Transverse colon (tissue), 4 donors: Measurements from ENCODE around the gene CNTN4. TPM values are rescaled to one million over a fixed set of nuclear protein-coding genes. Genes with fewer than 3 reads are reported as not detected.
"Not testable (repeated sequence)": the region's sequence is repeated elsewhere in the genome, so short reads cannot be mapped to it uniquely, and the experiment has no call there.

Source experiments
- DNase-seq: peaks from one replicate; pipeline ENCODE4 v3.0.0-alpha.2; 2019
- H3K27ac ChIP-seq, 4 donors: fragments of 200-600 bp; sonication (generic); 2 replicates each; pipeline ENCODE4 v1.5.1; 2016 to 2018; ENCODE audit warnings: inconsistent platforms in 4 of 4
- H3K27me3 ChIP-seq: fragments of 200-600 bp; sonication (generic); 2 replicates; pipeline ENCODE4 v1.5.1; 2017; ENCODE audit warnings: inconsistent platforms
- H3K36me3 ChIP-seq, 4 donors: fragments of 200-600 bp; sonication (generic); 2 replicates each; pipeline ENCODE4 v1.5.1; 2017 to 2019; ENCODE audit warnings: inconsistent platforms in 4 of 4
- H3K4me1 ChIP-seq, 4 donors: fragments of 200-600 bp; sonication (generic); 2 replicates each; pipeline ENCODE4 v1.5.1; 2017 to 2020; ENCODE audit warnings: inconsistent platforms in 4 of 4
- H3K4me3 ChIP-seq, 4 donors: fragments of 200-600 bp; sonication (generic); 1 replicate in 1 of 4; 2 replicates in 3 of 4; pipeline versions ENCODE4 v1.5.1 to v1.6.1; 2017 to 2019; ENCODE audit warnings: inconsistent platforms in 4 of 4
- H3K9me3 ChIP-seq, 2 donors: fragments of 200-600 bp; sonication (generic); 2 replicates each; pipeline ENCODE4 v1.5.1; 2017 to 2019; ENCODE audit warnings: inconsistent platforms in 2 of 2
- EP300 ChIP-seq: sonication (generic); formaldehyde crosslinking; IDR thresholded peaks from one replicate; pipeline ENCODE4 v1.6.1; 2017; ENCODE audit warnings: antibody characterized with exemption, low read depth
- POLR2A ChIP-seq: fragments of 450-650 bp; IDR thresholded peaks from one replicate; pipeline ENCODE4 v1.6.1; 2016; ENCODE audit warnings: antibody characterized with exemption, mild to moderate bottlenecking, moderate library complexity
- POLR2AphosphoS5 ChIP-seq, 3 donors: sonication (generic); formaldehyde crosslinking; IDR thresholded peaks; one replicate each; pipeline ENCODE4 v1.6.1; 2016; ENCODE audit warnings: antibody characterized with exemption in 3 of 3
- WGBS, 2 donors: methylation state at CpG; one replicate each; pipeline ENCODE4 v1.1.5; 2018; ENCODE audit warnings: low coverage in 1 of 2; 5-methylcytosine and 5-hydroxymethylcytosine counted together
- in situ Hi-C, 4 donors: fragments of 200-750 bp; cut with MboI; loops; one replicate each; pipeline versions ENCODE4 v1.15.0 to v1.15.1; 2017; ENCODE audit warnings: low sequenced_read_pairs in 3 of 4, low pct_ligation_motif_present in 1 of 4, low pct_unique_long_range_greater_than_20kb in 1 of 4
- intact Hi-C: fragments of 100-400 bp; cut with DNase I; formaldehyde crosslinking; loops from one replicate; pipeline ENCODE4 v1.15.1; 2023; ENCODE audit warnings: low total_unique reads
- total RNA-seq, 4 donors: library from RNA; depleted of rRNA; stranded (reverse); fragments of >200 nt; gene quantifications; one replicate each; pipeline ENCODE4 v1.1.0, GENCODE V29; 2016
- TF ChIP-seq, protein P1 (sequence below), 5 experiments: fragments of 200-600 bp in 3 of 5; fragments of 450-650 bp in 2 of 5; sonication (generic) in 3 of 5; IDR thresholded peaks; 1 replicate in 2 of 5; 2 replicates in 3 of 5; pipeline ENCODE4 v1.5.1; 2016 to 2017; ENCODE audit warnings: antibody characterized with exemption in 5 of 5, inconsistent platforms in 3 of 5, mild to moderate bottlenecking in 2 of 5, moderate library complexity in 1 of 5

Gene CNTN4
- total RNA-seq, 4 donors from 2014 or later, result 17.6 to 49.0 (median 17.8) TPM

DNA sequence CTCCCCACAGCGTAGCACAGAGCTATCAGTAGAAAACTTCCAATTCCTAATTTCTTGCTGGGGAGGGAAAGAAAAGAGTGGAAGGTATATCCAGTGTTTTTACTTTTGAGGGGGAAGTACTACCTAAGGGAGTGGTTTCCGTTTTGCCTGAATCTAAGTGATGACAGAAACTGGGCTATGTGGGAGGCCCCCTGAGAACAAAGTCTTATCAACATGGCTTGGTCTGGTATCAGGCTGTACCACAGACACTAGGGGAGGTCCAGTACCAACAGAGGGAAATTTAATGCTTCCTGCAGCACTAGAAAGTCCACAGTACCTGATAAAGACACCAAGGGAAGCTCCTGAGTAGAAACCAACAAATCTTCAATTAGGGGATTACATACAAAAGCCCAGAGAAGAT is 812.3 kb downstream of the CNTN4 start:
- H3K36me3 ChIP-seq, result no peaks in the 10 kb centered on the region
- no peaks in the 10 kb centered on the region for H3K9me3 ChIP-seq
- 84 to 100% methylated on average over 1 to 2 of the region's 2 CpGs for WGBS, 2 donors
- DNase-seq, result no peak
- no peak overlapping the region for H3K27ac ChIP-seq
- no peaks in the 10 kb centered on the region for H3K4me1 ChIP-seq
- no peaks in the 10 kb centered on the region for H3K27me3 ChIP-seq
- H3K4me3 ChIP-seq, result no peak overlapping the region
- in situ Hi-C loops (no loop called here), intact Hi-C loops (no loop called here)
- TF ChIP-seq POLR2AphosphoS5 (IDR thresholded peaks at IDR 0.05), result no peak
- TF ChIP-seq EP300, result no peak
- TF ChIP-seq POLR2A, result no peak
- TF ChIP-seq, protein P1, sequence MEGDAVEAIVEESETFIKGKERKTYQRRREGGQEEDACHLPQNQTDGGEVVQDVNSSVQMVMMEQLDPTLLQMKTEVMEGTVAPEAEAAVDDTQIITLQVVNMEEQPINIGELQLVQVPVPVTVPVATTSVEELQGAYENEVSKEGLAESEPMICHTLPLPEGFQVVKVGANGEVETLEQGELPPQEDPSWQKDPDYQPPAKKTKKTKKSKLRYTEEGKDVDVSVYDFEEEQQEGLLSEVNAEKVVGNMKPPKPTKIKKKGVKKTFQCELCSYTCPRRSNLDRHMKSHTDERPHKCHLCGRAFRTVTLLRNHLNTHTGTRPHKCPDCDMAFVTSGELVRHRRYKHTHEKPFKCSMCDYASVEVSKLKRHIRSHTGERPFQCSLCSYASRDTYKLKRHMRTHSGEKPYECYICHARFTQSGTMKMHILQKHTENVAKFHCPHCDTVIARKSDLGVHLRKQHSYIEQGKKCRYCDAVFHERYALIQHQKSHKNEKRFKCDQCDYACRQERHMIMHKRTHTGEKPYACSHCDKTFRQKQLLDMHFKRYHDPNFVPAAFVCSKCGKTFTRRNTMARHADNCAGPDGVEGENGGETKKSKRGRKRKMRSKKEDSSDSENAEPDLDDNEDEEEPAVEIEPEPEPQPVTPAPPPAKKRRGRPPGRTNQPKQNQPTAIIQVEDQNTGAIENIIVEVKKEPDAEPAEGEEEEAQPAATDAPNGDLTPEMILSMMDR (IDR thresholded peaks at IDR 0.05), result no peak

DNA sequence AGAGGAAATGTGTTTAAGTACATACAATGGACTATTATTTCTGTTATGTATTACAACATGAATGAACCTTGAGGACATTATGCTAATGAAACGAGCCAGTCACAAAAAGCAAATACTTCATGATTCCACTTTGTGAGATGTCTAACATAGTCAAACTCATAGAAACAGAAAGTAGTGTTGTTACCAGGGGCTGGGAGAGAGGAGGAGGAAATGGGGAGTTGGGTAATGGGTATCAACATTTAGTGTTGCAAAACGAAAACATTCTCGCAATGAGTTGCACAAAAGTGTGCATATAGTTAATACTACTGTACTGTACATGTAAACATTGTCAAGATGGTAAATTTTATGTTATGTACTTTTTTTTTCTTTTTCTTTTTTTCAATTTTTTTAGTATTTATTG is 817.2 kb downstream of the CNTN4 start:
- H3K36me3 ChIP-seq, result no peaks in the 10 kb centered on the region
- no peak overlapping the region for H3K27ac ChIP-seq
- TF ChIP-seq POLR2AphosphoS5 (IDR thresholded peaks at IDR 0.05) (no peak), EP300 (no peak), POLR2A (no peak)
- TF ChIP-seq, protein P1 (IDR thresholded peaks at IDR 0.05), result no peak
- H3K27me3 ChIP-seq, result no peaks in the 10 kb centered on the region
- 70 to 75% methylated on average over 3 of the region's 3 CpGs for WGBS, 2 donors
- in situ Hi-C loops (no loop called here), intact Hi-C loops (no loop called here)
- H3K9me3 ChIP-seq, result no peaks in the 10 kb centered on the region
- no peaks in the 10 kb centered on the region for H3K4me1 ChIP-seq
- H3K4me3 ChIP-seq, result no peak overlapping the region
- no peak for DNase-seq

DNA sequence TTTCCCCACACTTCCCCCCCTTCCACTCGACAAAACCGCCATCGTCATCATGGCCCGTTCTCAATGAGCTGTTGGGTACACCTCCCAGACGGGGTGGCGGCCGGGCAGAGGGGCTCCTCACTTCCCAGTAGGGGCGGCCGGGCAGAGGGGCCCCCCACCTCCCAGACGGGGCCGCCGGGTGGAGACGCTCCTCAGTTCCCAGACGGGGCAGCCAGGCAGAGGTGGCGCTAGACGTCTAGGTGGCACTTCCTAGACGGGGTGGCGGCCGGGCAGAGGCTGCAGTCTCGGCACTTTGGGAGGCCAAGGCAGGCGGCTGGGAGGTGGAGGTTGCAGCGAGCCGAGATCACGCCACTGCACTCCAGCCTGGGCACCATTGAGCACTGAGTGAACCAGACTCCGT is 818.0 kb downstream of the CNTN4 start:
- DNase-seq, H3K36me3 ChIP-seq, H3K27ac ChIP-seq, H3K4me3 ChIP-seq, in situ Hi-C loops, intact Hi-C loops, H3K27me3 ChIP-seq, H3K9me3 ChIP-seq, H3K4me1 ChIP-seq: not testable (repeated sequence)
- 95% methylated on average over 14 of the region's 25 CpGs; no CpG with 5 or more reads in 1 of the 2 donors for WGBS, 2 donors

DNA sequence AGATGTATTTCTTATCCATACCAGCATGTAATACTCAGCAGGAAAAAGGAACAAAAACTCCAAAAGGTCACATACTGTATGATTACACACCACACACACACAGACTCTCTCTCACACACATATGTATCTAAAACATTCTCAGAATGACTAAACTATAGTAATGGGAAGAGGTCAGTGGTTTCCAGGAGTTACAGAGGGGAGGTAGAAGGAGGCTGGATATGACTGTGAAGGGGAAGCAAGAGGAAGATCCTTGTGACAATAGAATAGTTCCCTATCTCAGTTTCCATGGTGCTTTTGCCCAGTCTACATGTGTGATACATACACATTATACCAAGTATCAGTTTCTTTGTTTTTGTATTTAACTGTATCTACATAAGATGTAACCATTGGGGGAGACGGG is 821.4 kb downstream of the CNTN4 start:
- H3K4me3 ChIP-seq, result no peak overlapping the region
- no peak for DNase-seq
- no peaks in the 10 kb centered on the region for H3K36me3 ChIP-seq
- H3K27me3 ChIP-seq, result no peaks in the 10 kb centered on the region
- intact Hi-C loops, result no loop called here
- no peaks in the 10 kb centered on the region for H3K9me3 ChIP-seq
- no peak overlapping the region for H3K27ac ChIP-seq
- in situ Hi-C loops, result no loop called here
- 97 to 100% methylated on average over 1 of the region's 1 CpG for WGBS, 2 donors
- H3K4me1 ChIP-seq, result no peaks in the 10 kb centered on the region
- TF ChIP-seq EP300 (no peak), POLR2A (no peak)
- TF ChIP-seq, protein P1 (IDR thresholded peaks at IDR 0.05), result no peak

DNA sequence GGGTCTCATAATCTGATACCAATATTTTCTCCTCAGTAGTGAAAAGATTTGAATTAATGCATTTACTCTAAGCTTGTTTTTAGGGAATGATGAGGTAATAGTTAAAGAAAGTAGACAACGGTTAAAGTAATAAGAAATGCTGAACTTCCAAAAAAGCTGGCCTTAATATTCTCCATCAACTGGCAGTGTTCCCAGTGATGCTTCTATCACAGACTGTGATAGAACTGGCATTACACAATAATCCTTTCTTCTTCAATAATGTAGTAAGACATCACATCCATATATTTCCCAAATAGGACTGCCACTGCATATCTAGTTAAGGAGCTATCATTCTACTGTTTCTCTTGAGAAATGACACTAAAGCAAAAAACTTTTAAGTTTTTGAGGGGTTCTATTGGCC is 822.8 kb downstream of the CNTN4 start:
- no peak overlapping the region for H3K4me3 ChIP-seq
- H3K4me1 ChIP-seq, result no peaks in the 10 kb centered on the region
- H3K9me3 ChIP-seq, result no peaks in the 10 kb centered on the region
- no peaks in the 10 kb centered on the region for H3K27me3 ChIP-seq
- H3K36me3 ChIP-seq, result no peaks in the 10 kb centered on the region
- WGBS, 2 donors, result 68 to 82% methylated on average over 1 of the region's 1 CpG
- TF ChIP-seq, protein P1 (IDR thresholded peaks at IDR 0.05), result no peak
- TF ChIP-seq EP300 (no peak), POLR2AphosphoS5 (IDR thresholded peaks at IDR 0.05) (no peak)
- DNase-seq, result no peak
- in situ Hi-C loops, result no loop called here
- H3K27ac ChIP-seq, result no peak overlapping the region
- intact Hi-C loops, result no loop called here
